HepG2 (cell line): ENCODE measurements around the gene CLPTM1. TPM values are rescaled to one million over a fixed set of nuclear protein-coding genes. Genes with fewer than 3 reads are reported as not detected.

Experiments
- FOSL1 ChIP-seq: sonication (generic); formaldehyde crosslinking; IDR thresholded peaks from 2 replicates; pipeline ENCODE4 v1.9.0; 2021; ENCODE audit warnings: missing genetic modification reagents, borderline replicate concordance
- KMT2B ChIP-seq: IDR thresholded peaks from 2 replicates; pipeline ENCODE4 v1.6.1; 2016; ENCODE audit warnings: missing genetic modification reagents, missing compliant biosample characterization
- MXI1 ChIP-seq: IDR thresholded peaks from 3 replicates; pipeline ENCODE4 v1.6.1; 2012; ENCODE audit warnings: low read depth, low read length, inconsistent platforms, borderline replicate concordance
- NR1H2 ChIP-seq: sonication (generic); formaldehyde crosslinking; IDR thresholded peaks from 2 replicates; pipeline ENCODE4 v1.8.1; 2022; ENCODE audit warnings: low read depth, missing genetic modification reagents, borderline replicate concordance
- SIN3A ChIP-seq: IDR thresholded peaks from 2 replicates; pipeline ENCODE4 v1.6.1; 2011; ENCODE audit warnings: low read depth, mild to moderate bottlenecking, control low read depth, low read length, borderline replicate concordance
- SP4 ChIP-seq: sonication (generic); formaldehyde crosslinking; IDR thresholded peaks from 2 replicates; pipeline ENCODE4 v1.8.1; 2023; ENCODE audit warnings: mild to moderate bottlenecking, missing genetic modification reagents
- TARDBP ChIP-seq: sonication (generic); formaldehyde crosslinking; IDR thresholded peaks from 2 replicates; pipeline ENCODE4 v1.8.0; 2022; ENCODE audit warnings: mild to moderate bottlenecking, missing genetic modification reagents
- ZBTB8A ChIP-seq: sonication (generic); formaldehyde crosslinking; IDR thresholded peaks from 2 replicates; pipeline ENCODE4 v1.4.0; 2020; ENCODE audit warnings: mild to moderate bottlenecking, low read depth, missing genetic modification reagents, borderline replicate concordance
- ZMYM2 ChIP-seq: sonication (generic); formaldehyde crosslinking; IDR thresholded peaks from 2 replicates; pipeline ENCODE4 v1.8.0; 2022; ENCODE audit warnings: mild to moderate bottlenecking, missing genetic modification reagents
- ZNF776 ChIP-seq: sonication (generic); formaldehyde crosslinking; IDR thresholded peaks from 2 replicates; pipeline ENCODE4 v1.4.0; 2020; ENCODE audit warnings: mild to moderate bottlenecking, missing genetic modification reagents
- ZNF839 ChIP-seq: sonication (generic); formaldehyde crosslinking; IDR thresholded peaks from 2 replicates; pipeline ENCODE4 v1.4.0; 2020; ENCODE audit warnings: missing genetic modification reagents, mild to moderate bottlenecking, borderline replicate concordance
- polyA plus RNA-seq, 8 experiments: library from polyadenylated mRNA; depleted of rRNA in 3 of 8; stranded (reverse) in 7 of 8; unstranded in 1 of 8; fragments of >200 nt; fragmentation: Illumina TruSeq in 4 of 8; extraction: Trizol in 4 of 8; gene quantifications; 2 replicates each; pipeline versions ENCODE4 v1.2.1 to v1.2.3, GENCODE V29; 2011 to 2016; ENCODE audit warnings: low read depth in 4 of 8, missing spikeins in 1 of 8, mixed read lengths in 1 of 8; ENCODE audit not compliant: insufficient read depth in 1 of 8
- total RNA-seq, 5 experiments: library from RNA; depleted of rRNA; stranded (reverse); fragments of >200 nt; fragmentation: Illumina TruSeq; extraction: Trizol; gene quantifications; 2 replicates each; pipeline ENCODE4 v1.2.3, GENCODE V29; 2016; ENCODE audit warnings: low read depth in 1 of 5
- TF ChIP-seq, protein P1 (sequence below): sonication (generic); formaldehyde crosslinking; IDR thresholded peaks from 2 replicates; pipeline ENCODE4 v1.4.0; 2020; ENCODE audit warnings: missing genetic modification reagents
- TF ChIP-seq, protein P2 (sequence below), 2 experiments: IDR thresholded peaks; 2 replicates each; pipeline ENCODE4 v1.6.1; 2011 to 2012; ENCODE audit warnings: low read length in 2 of 2, borderline replicate concordance in 1 of 2, low read depth in 1 of 2, mild to moderate bottlenecking in 1 of 2, moderate library complexity in 1 of 2
- TF ChIP-seq, protein P3 (sequence below): sonication (generic); formaldehyde crosslinking; conservative IDR thresholded peaks from 2 replicates; pipeline ENCODE4 v1.4.0; 2020; ENCODE audit warnings: missing genetic modification reagents
- TF ChIP-seq, protein P4 (sequence below): sonication (generic); formaldehyde crosslinking; IDR thresholded peaks from 2 replicates; pipeline ENCODE4 v1.8.1; 2023; ENCODE audit warnings: mild to moderate bottlenecking, inconsistent platforms, moderate library complexity, missing genetic modification reagents, borderline replicate concordance

The CLPTM1 gene
- total and polyA plus RNA-seq, 2 of the 13 experiments (the other 11 are each of a cell fraction or from before 2014, with no cell fraction given): 34.9 to 42.8 TPM

DNA sequence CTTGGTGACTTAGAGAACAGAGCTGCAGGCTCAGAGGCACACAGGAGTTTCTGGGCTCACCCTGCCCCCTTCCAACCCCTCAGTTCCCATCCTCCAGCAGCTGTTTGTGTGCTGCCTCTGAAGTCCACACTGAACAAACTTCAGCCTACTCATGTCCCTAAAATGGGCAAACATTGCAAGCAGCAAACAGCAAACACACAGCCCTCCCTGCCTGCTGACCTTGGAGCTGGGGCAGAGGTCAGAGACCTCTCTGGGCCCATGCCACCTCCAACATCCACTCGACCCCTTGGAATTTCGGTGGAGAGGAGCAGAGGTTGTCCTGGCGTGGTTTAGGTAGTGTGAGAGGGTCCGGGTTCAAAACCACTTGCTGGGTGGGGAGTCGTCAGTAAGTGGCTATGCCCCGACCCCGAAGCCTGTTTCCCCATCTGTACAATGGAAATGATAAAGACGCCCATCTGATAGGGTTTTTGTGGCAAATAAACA lies 30.9 kb upstream of the CLPTM1 start (continued):
- TF ChIP-seq ZMYM2 (CRISPR knock-in tag) (peak; percentile 56; the same call in 1 of the 2 replicates), KMT2B (CRISPR knock-in tag) (no peak), ZBTB8A (CRISPR knock-in tag) (no peak), ZNF776 (CRISPR knock-in tag) (no peak), MXI1 (peak; percentile 66; the same call in 1 of the 3 replicates), FOSL1 (peak; percentile 86; the same call in 1 of the 2 replicates), SIN3A (peak; percentile 69; the same call in 1 of the 2 replicates), SP4 (CRISPR knock-in tag) (no peak), TARDBP (CRISPR knock-in tag) (peak; percentile 97), ZNF839 (no peak), NR1H2 (CRISPR knock-in tag) (peak; percentile 99)
- TF ChIP-seq, protein P1, sequence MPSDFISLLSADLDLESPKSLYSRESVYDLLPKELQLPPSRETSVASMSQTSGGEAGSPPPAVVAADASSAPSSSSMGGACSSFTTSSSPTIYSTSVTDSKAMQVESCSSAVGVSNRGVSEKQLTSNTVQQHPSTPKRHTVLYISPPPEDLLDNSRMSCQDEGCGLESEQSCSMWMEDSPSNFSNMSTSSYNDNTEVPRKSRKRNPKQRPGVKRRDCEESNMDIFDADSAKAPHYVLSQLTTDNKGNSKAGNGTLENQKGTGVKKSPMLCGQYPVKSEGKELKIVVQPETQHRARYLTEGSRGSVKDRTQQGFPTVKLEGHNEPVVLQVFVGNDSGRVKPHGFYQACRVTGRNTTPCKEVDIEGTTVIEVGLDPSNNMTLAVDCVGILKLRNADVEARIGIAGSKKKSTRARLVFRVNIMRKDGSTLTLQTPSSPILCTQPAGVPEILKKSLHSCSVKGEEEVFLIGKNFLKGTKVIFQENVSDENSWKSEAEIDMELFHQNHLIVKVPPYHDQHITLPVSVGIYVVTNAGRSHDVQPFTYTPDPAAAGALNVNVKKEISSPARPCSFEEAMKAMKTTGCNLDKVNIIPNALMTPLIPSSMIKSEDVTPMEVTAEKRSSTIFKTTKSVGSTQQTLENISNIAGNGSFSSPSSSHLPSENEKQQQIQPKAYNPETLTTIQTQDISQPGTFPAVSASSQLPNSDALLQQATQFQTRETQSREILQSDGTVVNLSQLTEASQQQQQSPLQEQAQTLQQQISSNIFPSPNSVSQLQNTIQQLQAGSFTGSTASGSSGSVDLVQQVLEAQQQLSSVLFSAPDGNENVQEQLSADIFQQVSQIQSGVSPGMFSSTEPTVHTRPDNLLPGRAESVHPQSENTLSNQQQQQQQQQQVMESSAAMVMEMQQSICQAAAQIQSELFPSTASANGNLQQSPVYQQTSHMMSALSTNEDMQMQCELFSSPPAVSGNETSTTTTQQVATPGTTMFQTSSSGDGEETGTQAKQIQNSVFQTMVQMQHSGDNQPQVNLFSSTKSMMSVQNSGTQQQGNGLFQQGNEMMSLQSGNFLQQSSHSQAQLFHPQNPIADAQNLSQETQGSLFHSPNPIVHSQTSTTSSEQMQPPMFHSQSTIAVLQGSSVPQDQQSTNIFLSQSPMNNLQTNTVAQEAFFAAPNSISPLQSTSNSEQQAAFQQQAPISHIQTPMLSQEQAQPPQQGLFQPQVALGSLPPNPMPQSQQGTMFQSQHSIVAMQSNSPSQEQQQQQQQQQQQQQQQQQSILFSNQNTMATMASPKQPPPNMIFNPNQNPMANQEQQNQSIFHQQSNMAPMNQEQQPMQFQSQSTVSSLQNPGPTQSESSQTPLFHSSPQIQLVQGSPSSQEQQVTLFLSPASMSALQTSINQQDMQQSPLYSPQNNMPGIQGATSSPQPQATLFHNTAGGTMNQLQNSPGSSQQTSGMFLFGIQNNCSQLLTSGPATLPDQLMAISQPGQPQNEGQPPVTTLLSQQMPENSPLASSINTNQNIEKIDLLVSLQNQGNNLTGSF (CRISPR knock-in tag): peak; percentile 31; the same call in 1 of the 2 replicates
- TF ChIP-seq, protein P2, sequence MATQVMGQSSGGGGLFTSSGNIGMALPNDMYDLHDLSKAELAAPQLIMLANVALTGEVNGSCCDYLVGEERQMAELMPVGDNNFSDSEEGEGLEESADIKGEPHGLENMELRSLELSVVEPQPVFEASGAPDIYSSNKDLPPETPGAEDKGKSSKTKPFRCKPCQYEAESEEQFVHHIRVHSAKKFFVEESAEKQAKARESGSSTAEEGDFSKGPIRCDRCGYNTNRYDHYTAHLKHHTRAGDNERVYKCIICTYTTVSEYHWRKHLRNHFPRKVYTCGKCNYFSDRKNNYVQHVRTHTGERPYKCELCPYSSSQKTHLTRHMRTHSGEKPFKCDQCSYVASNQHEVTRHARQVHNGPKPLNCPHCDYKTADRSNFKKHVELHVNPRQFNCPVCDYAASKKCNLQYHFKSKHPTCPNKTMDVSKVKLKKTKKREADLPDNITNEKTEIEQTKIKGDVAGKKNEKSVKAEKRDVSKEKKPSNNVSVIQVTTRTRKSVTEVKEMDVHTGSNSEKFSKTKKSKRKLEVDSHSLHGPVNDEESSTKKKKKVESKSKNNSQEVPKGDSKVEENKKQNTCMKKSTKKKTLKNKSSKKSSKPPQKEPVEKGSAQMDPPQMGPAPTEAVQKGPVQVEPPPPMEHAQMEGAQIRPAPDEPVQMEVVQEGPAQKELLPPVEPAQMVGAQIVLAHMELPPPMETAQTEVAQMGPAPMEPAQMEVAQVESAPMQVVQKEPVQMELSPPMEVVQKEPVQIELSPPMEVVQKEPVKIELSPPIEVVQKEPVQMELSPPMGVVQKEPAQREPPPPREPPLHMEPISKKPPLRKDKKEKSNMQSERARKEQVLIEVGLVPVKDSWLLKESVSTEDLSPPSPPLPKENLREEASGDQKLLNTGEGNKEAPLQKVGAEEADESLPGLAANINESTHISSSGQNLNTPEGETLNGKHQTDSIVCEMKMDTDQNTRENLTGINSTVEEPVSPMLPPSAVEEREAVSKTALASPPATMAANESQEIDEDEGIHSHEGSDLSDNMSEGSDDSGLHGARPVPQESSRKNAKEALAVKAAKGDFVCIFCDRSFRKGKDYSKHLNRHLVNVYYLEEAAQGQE (IDR thresholded peaks at IDR 0.05; ENCODE audit: borderline replicate concordance in 1 of 2, low read depth in 1 of 2, low read length in 2 of 2): peak in 1 of 2 experiments; percentile 63; a peak in 1 of 4 replicates
- TF ChIP-seq, protein P3, sequence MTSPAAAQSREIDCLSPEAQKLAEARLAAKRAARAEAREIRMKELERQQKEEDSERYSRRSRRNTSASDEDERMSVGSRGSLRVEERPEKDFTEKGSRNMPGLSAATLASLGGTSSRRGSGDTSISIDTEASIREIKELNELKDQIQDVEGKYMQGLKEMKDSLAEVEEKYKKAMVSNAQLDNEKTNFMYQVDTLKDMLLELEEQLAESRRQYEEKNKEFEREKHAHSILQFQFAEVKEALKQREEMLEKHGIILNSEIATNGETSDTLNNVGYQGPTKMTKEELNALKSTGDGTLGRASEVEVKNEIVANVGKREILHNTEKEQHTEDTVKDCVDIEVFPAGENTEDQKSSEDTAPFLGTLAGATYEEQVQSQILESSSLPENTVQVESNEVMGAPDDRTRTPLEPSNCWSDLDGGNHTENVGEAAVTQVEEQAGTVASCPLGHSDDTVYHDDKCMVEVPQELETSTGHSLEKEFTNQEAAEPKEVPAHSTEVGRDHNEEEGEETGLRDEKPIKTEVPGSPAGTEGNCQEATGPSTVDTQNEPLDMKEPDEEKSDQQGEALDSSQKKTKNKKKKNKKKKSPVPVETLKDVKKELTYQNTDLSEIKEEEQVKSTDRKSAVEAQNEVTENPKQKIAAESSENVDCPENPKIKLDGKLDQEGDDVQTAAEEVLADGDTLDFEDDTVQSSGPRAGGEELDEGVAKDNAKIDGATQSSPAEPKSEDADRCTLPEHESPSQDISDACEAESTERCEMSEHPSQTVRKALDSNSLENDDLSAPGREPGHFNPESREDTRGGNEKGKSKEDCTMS (CRISPR knock-in tag): no peak
- TF ChIP-seq, protein P4, sequence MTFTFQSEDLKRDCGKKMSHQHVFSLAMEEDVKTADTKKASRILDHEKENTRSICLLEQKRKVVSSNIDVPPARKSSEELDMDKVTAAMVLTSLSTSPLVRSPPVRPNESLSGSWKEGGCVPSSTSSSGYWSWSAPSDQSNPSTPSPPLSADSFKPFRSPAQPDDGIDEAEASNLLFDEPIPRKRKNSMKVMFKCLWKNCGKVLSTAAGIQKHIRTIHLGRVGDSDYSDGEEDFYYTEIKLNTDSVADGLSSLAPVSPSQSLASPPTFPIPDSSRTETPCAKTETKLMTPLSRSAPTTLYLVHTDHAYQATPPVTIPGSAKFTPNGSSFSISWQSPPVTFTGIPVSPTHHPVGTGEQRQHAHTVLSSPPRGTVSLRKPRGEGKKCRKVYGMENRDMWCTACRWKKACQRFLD (CRISPR knock-in tag): no peak
